ENCODE measurements around the gene RPL21. TPM values are rescaled to one million over a fixed set of nuclear protein-coding genes. Genes with fewer than 3 reads are reported as not detected.

RPL21 gene
- total RNA-seq, 1 experiment from 2014 or later, result 711 TPM

- BruUV-seq (replicated peaks), result no TSS peak
- intact Hi-C loops (cut with micrococcal nuclease; ENCODE audit: unreplicated experiment), result no loop called here
- CTCF ChIA-PET, result no interaction called here
Observed at GRCh38 chr13:27304611-27305010, 53.3 kb downstream of the RPL21 start.

More at GRCh38 chr13:27304611-27305010, 53.3 kb downstream of the RPL21 start:
- H3K36me3 ChIP-seq (ENCODE audit: low read depth), result no peaks in the 10 kb centered on the region
- H3K27ac ChIP-seq, result no peak overlapping the region
- no peaks in the 10 kb centered on the region for H3K9me3 ChIP-seq (ENCODE audit: insufficient read depth, low read depth)
- no peak overlapping the region for H3K4me2 ChIP-seq
- DNase-seq, result no peak
- no peaks in the 10 kb centered on the region; the same call in 1 of the 2 replicates for H3K9me2 ChIP-seq (ENCODE audit: insufficient read depth)
- no peak overlapping the region for H2AFZ ChIP-seq
- no peaks in the 10 kb centered on the region for H3K79me2 ChIP-seq (ENCODE audit: low read depth)
- H3K4me1 ChIP-seq (replicated peaks; ENCODE audit: insufficient read depth), result 0 out of 2 replicates have a peak, but pooled peaks cover 4% of the 10 kb centered on the region
- peaks cover 4% of the 10 kb centered on the region; the same call in 1 of the 2 replicates for H3F3A ChIP-seq (ENCODE audit: insufficient read depth, low read depth)
- POLR2A ChIA-PET (ENCODE audit: unreplicated experiment), result no interaction called here
- H3K27me3 ChIP-seq (ENCODE audit: insufficient read depth, low read depth), result no peaks in the 10 kb centered on the region
- no peak overlapping the region for H3K4me3 ChIP-seq
- no peaks in the 10 kb centered on the region for H4K20me1 ChIP-seq (ENCODE audit: insufficient read depth)
- TF ChIP-seq EZH2 (IDR thresholded peaks at IDR 0.05; ENCODE audit: low read depth) (no peak), CTCF (conservative IDR thresholded peaks at IDR 0.05) (no peak)

Other genes starting within 250 kb of the RPL21 start
- 15.4 and 20.8 TPM in 2 replicates for gene USP12, start 79.7 kb upstream of the RPL21 start, total RNA-seq (2021)
- gene RASL11A, start 19.3 kb downstream of the RPL21 start, total RNA-seq (2021), result 2.0 and 3.8 TPM in 2 replicates
- 105 and 130 TPM in 2 replicates for gene GTF3A, start 173.1 kb downstream of the RPL21 start, total RNA-seq (2021)
- 22.9 and 28.3 TPM in 2 replicates for gene MTIF3, start 199.0 kb downstream of the RPL21 start, total RNA-seq (2021)